Astrocyte of the spinal cord (primary cell): ENCODE measurements around the gene PSMA7.

Source experiments
- DNase-seq: peaks from one replicate; pipeline ENCODE4 v3.0.0; 2011; ENCODE audit warnings: low read depth, low spot score
- H3K4me3 ChIP-seq: 2 replicates; pipeline ENCODE4 v1.5.1; 2011; ENCODE audit warnings: low read depth, mild to moderate bottlenecking, low read length, moderate library complexity
- CTCF ChIP-seq: IDR thresholded peaks from 2 replicates; pipeline ENCODE4 v1.5.1; 2012; ENCODE audit warnings: low read depth, mild to moderate bottlenecking, low read length, inconsistent platforms
- in situ Hi-C: cut with HindIII; loops from 2 replicates; pipeline ENCODE4 v1.10.0; 2017; ENCODE audit warnings: low sequenced_read_pairs

The PSMA7 gene

GRCh38 chr20:62127799-62128198 is 15.4 kb downstream of the PSMA7 start:
- in situ Hi-C loops: no loop called here
- no peak overlapping the region for H3K4me3 ChIP-seq
- DNase-seq: no peak
- no peak for TF ChIP-seq CTCF

GRCh38 chr20:62126141-62126540 is 17.1 kb downstream of the PSMA7 start:
- in situ Hi-C loops: no loop called here
- no peak overlapping the region for H3K4me3 ChIP-seq
- DNase-seq: no peak
- no peak for TF ChIP-seq CTCF

GRCh38 chr20:62123450-62124118 is 19.6 kb downstream of the PSMA7 start:
- peak; percentile 53 for DNase-seq
- in situ Hi-C loops: no loop called here
- H3K4me3 ChIP-seq: peak overlapping the region; percentile 66
- TF ChIP-seq CTCF: peak; percentile 39

- peak overlapping the region; percentile 66 for H3K4me3 ChIP-seq
- in situ Hi-C loops: no loop called here
- TF ChIP-seq CTCF: no peak
- DNase-seq: peak; percentile 35
These were observed 20.3 kb downstream of the PSMA7 start for GRCh38 chr20:62122654-62123449.

- H3K4me3 ChIP-seq: peak within 1 kb of the TSS; percentile 66
- in situ Hi-C loops: no loop called here
- TF ChIP-seq CTCF: no peak
- DNase-seq: peak; percentile 98
These were observed 21.2 kb downstream of the PSMA7 start, which contains the start of gene LSM14B for GRCh38 chr20:62121776-62122653. Gene LSM14B (plus strand): TSS chr20:62122475. CDS start chr20:62122667, 192 bp downstream.
